GM12878 (cell line): ENCODE results near the gene PERCC1. TPM values are rescaled to one million over a fixed set of nuclear protein-coding genes. Genes with fewer than 3 reads are reported as not detected.

ENCODE experiments used
- ATAC-seq: fragments of 200-7000 bp; cut with Tn5 transposase; 3 replicates; pipeline ENCODE4 v1.9.1; 2020; ENCODE audit warnings: mild to moderate bottlenecking, moderate library complexity
- BruUV-seq: library from RNA; stranded (reverse); fragments of 400-500 nt; replicated peaks from 2 replicates; lab custom pipeline; 2021; lab: Mats Ljungman, UMichigan
- CTCF ChIA-PET: fragments of 300-600 bp; sonication (Branson Sonifier 250); formaldehyde crosslinking; extraction: SDS; loops from one replicate; lab custom pipeline; 2021; ENCODE audit warnings: inconsistent platforms; lab: Yijun Ruan, JAX
- POLR2A ChIA-PET: fragments of 350-600 bp; formaldehyde crosslinking; extraction: SDS; loops from one replicate; lab custom pipeline; 2021; ENCODE audit warnings: inconsistent platforms; lab: Charles Lee
- RAD21 ChIA-PET: fragments of 300-600 bp; sonication (Branson Sonifier 250); formaldehyde crosslinking; loops from one replicate; lab custom pipeline; 2023; ENCODE audit warnings: antibody characterized with exemption; ENCODE audit not compliant: unreplicated experiment; lab: Charles Lee
- SMC1A ChIA-PET: fragments of 300-600 bp; sonication (Branson Sonifier 250); formaldehyde crosslinking; loops from one replicate; lab custom pipeline; 2023; ENCODE audit not compliant: unreplicated experiment, uncharacterized antibody; lab: Charles Lee
- DNase-seq: peaks from one replicate; pipeline ENCODE4 v3.0.0-alpha.2; 2011; ENCODE audit warnings: low read depth, low spot score
- FAIRE-seq: peaks from 3 replicates; lab custom pipeline; 2011; peaks lifted over from hg19 to GRCh38; lab: Jason Lieb, UNC
- H2AFZ ChIP-seq: 2 replicates; pipeline ENCODE4 v1.6.0; 2011; ENCODE audit warnings: low read depth, low read length, control low read depth; ENCODE audit not compliant: control insufficient read depth
- H3K27ac ChIP-seq: 2 replicates; pipeline ENCODE4 v1.5.1; 2011; ENCODE audit warnings: control low read depth; ENCODE audit not compliant: control insufficient read depth, insufficient read depth
- H3K27me3 ChIP-seq, 2 experiments: replicated peaks in 1 of 2; 2 replicates each; pipeline versions ENCODE4 v1.6.0 to v1.6.1; 2011; ENCODE audit warnings: low read length in 1 of 2; ENCODE audit not compliant: control insufficient read depth in 2 of 2, insufficient read depth in 2 of 2
- H3K36me3 ChIP-seq, 2 experiments: 2 replicates each; pipeline ENCODE4 v1.5.1; 2011; ENCODE audit warnings: low read length in 1 of 2; ENCODE audit not compliant: control insufficient read depth in 2 of 2, insufficient read depth in 2 of 2
- H3K4me1 ChIP-seq: 2 replicates; pipeline ENCODE4 v1.6.1; 2011; ENCODE audit warnings: mild to moderate bottlenecking, low read length, moderate library complexity, mixed read lengths; ENCODE audit not compliant: control insufficient read depth, insufficient read depth
- H3K4me2 ChIP-seq: 2 replicates; pipeline ENCODE4 v1.6.0; 2011; ENCODE audit warnings: control low read depth; ENCODE audit not compliant: control insufficient read depth, insufficient read depth
- H3K4me3 ChIP-seq: fragments of 200-600 bp; sonication (generic); 2 replicates; pipeline ENCODE4 v1.5.1; 2016
- H3K79me2 ChIP-seq: 2 replicates; pipeline ENCODE4 v1.6.0; 2011; ENCODE audit warnings: low read length; ENCODE audit not compliant: control insufficient read depth, insufficient read depth
- H3K9ac ChIP-seq: 2 replicates; pipeline ENCODE4 v1.8.0; 2011; ENCODE audit warnings: low read length, control low read depth, mixed read lengths; ENCODE audit not compliant: control insufficient read depth, insufficient read depth
- H3K9me3 ChIP-seq: replicated peaks from 3 replicates; pipeline ENCODE4 v1.5.1; 2011; ENCODE audit warnings: mild to moderate bottlenecking, low read length; ENCODE audit not compliant: control insufficient read depth, insufficient read depth
- H4K20me1 ChIP-seq: 2 replicates; pipeline ENCODE4 v1.6.0; 2011; ENCODE audit not compliant: control insufficient read depth, insufficient read depth
- BCL11A ChIP-seq: IDR thresholded peaks from 2 replicates; pipeline ENCODE4 v1.6.1; 2011; ENCODE audit warnings: low read depth, low read length
- CUX1 ChIP-seq: IDR thresholded peaks from 2 replicates; pipeline ENCODE4 v1.6.1; 2012; ENCODE audit warnings: improper control_type of control experiment, low read depth, low read length; ENCODE audit not compliant: insufficient replicate concordance
- E2F4 ChIP-seq: IDR thresholded peaks from 2 replicates; pipeline ENCODE4 v1.6.1; 2012; ENCODE audit warnings: low read depth, low read length, improper control_type of control experiment
- GABPA ChIP-seq: IDR thresholded peaks from 2 replicates; pipeline ENCODE4 v1.6.1; 2014; ENCODE audit warnings: antibody characterized with exemption, low read depth, mild to moderate bottlenecking, inconsistent platforms
- PAX5 ChIP-seq: IDR thresholded peaks from 2 replicates; pipeline ENCODE4 v1.6.1; 2011; ENCODE audit warnings: low read depth, low read length, borderline replicate concordance
- RAD51 ChIP-seq: fragments of 450-650 bp; IDR thresholded peaks from 2 replicates; pipeline ENCODE4 v1.6.1; 2016; ENCODE audit warnings: moderate library complexity, mild to moderate bottlenecking, inconsistent platforms
- SMARCA5 ChIP-seq: fragments of 450-650 bp; IDR thresholded peaks from 2 replicates; pipeline ENCODE4 v1.6.1; 2017; ENCODE audit warnings: mild to moderate bottlenecking
- SPI1 ChIP-seq: IDR thresholded peaks from 2 replicates; pipeline ENCODE4 v1.6.1; 2011; ENCODE audit warnings: low read depth, mild to moderate bottlenecking, low read length, moderate library complexity, borderline replicate concordance; ENCODE audit not compliant: insufficient read depth
- TAF1 ChIP-seq: IDR thresholded peaks from 2 replicates; pipeline ENCODE4 v1.6.1; 2011; ENCODE audit warnings: mild to moderate bottlenecking, low read depth, low read length, borderline replicate concordance
- ZBTB4 ChIP-seq: fragments of 450-650 bp; formaldehyde crosslinking; IDR thresholded peaks from 2 replicates; pipeline ENCODE4 v1.4.0; 2022; ENCODE audit warnings: mild to moderate bottlenecking, moderate library complexity
- ZNF207 ChIP-seq: fragments of 450-650 bp; IDR thresholded peaks from 2 replicates; pipeline ENCODE4 v1.6.1; 2014; ENCODE audit warnings: antibody characterized with exemption, mild to moderate bottlenecking, borderline replicate concordance
- WGBS: methylation state at CpG from one replicate; pipeline ENCODE4 v1.1.6; 2016; ENCODE audit warnings: low lambda C conversion rate; ENCODE audit not compliant: insufficient replicate concordance, insufficient coverage; ENCODE audit errors: missing lambda C conversion rate; 5-methylcytosine and 5-hydroxymethylcytosine counted together
- in situ Hi-C: fragments of 300-500 bp; cut with MboI; formaldehyde crosslinking; loops from 9 replicates; pipeline ENCODE4 v1.14.3; 2018; ENCODE audit warnings: mixed read lengths
- intact Hi-C: fragments of 100-400 bp; cut with micrococcal nuclease; formaldehyde crosslinking; loops from one replicate; pipeline ENCODE4 v1.14.2; 2022; ENCODE audit not compliant: unreplicated experiment
- polyA plus RNA-seq, 11 experiments: library from polyadenylated mRNA; depleted of rRNA in 4 of 11; unstranded in 6 of 11; stranded (reverse) in 5 of 11; fragments of >200 nt; fragmentation: Nextera tagmentation in 4 of 11; fragmentation: Illumina TruSeq in 1 of 11; extraction: Ambion mirVana in 4 of 11; extraction: Trizol in 1 of 11; gene quantifications; 1 replicate in 1 of 11; 2 replicates in 10 of 11; pipeline versions ENCODE4 v1.2.1 to v1.2.3, GENCODE V29; 2011 to 2016; ENCODE audit warnings: inconsistent platforms in 2 of 11, missing spikeins in 2 of 11, low read depth in 1 of 11
- total RNA-seq, 4 experiments: library from RNA; depleted of rRNA in 3 of 4; stranded (reverse); fragments of >200 nt in 3 of 4; fragmentation: Illumina TruSeq in 1 of 4; extraction: Trizol in 1 of 4; gene quantifications; 2 replicates each; pipeline versions ENCODE4 v1.2.1 to v1.2.3, GENCODE V29; 2013 to 2021

The PERCC1 gene
- total and polyA plus RNA-seq, 10 of the 15 experiments (the other 5 are each of a cell fraction or from before 2014, with no cell fraction given), result not detected

- no peak for TF ChIP-seq ZNF207
These were observed 34.7 kb downstream of the PERCC1 start (continued) for GRCh38 chr16:1465567-1465915.

GRCh38 chr16:1466054-1466453, 35.2 kb downstream of the PERCC1 start:
- H2AFZ ChIP-seq, result no peak overlapping the region
- H3K9ac ChIP-seq, result no peak overlapping the region
- POLR2A ChIA-PET, result no interaction called here
- no peak overlapping the region for H3K4me3 ChIP-seq
- H3K4me1 ChIP-seq, result peaks cover 8% of the 10 kb centered on the region
- no peaks in the 10 kb centered on the region for H3K27me3 ChIP-seq
- CTCF ChIA-PET, result no interaction called here
- intact Hi-C loops, result no loop called here
- WGBS, result 94% methylated on average over 22 of the region's 24 CpGs
- RAD21 ChIA-PET, result no interaction called here
- H3K9me3 ChIP-seq, result no peaks in the 10 kb centered on the region
- H4K20me1 ChIP-seq, result no peaks in the 10 kb centered on the region
- in situ Hi-C loops, result no loop called here
- BruUV-seq, result no TSS peak
- FAIRE-seq, result no peak
- H3K36me3 ChIP-seq, result no peaks in the 10 kb centered on the region; a peak in 1 of 4 replicates
- SMC1A ChIA-PET, result no interaction called here
- no peak overlapping the region for H3K27ac ChIP-seq
- no peak for DNase-seq
- no peak for ATAC-seq
- no peak overlapping the region for H3K4me2 ChIP-seq
- H3K79me2 ChIP-seq, result peaks cover 27% of the 10 kb centered on the region
- TF ChIP-seq ZBTB4 (CRISPR knock-in tag), result no peak
- TF ChIP-seq CUX1, result no peak
- TF ChIP-seq E2F4, result no peak
- TF ChIP-seq RAD51, result no peak
- TF ChIP-seq PAX5, result no peak
- TF ChIP-seq TAF1, result no peak
- TF ChIP-seq SPI1, result no peak
- no peak for TF ChIP-seq BCL11A
- no peak for TF ChIP-seq SMARCA5
- no peak for TF ChIP-seq GABPA
